Mesendoderm (in vitro differentiated cells): ENCODE measurements around the gene EXOSC5.

Experiments
- DNase-seq: peaks from one replicate; pipeline ENCODE4 v3.0.0; 2013
- H2AK5ac ChIP-seq: 2 replicates; pipeline ENCODE4 v1.6.1; 2013; ENCODE audit warnings: low read length, inconsistent platforms
- H2BK120ac ChIP-seq: 2 replicates; pipeline ENCODE4 v1.6.1; 2013; ENCODE audit warnings: low read depth, mild to moderate bottlenecking, low read length, moderate library complexity, mixed read lengths
- H2BK15ac ChIP-seq: replicated peaks from 2 replicates; pipeline ENCODE4 v1.6.1; 2013; ENCODE audit warnings: low read depth, mild to moderate bottlenecking, moderate library complexity
- H2BK5ac ChIP-seq: 2 replicates; pipeline ENCODE4 v1.6.1; 2013; ENCODE audit warnings: low read length, inconsistent platforms
- H3K18ac ChIP-seq: 2 replicates; pipeline ENCODE4 v1.6.1; 2013; ENCODE audit warnings: mild to moderate bottlenecking, low read length, mixed read lengths
- H3K23ac ChIP-seq: one replicate; pipeline ENCODE4 v1.6.1; 2013; ENCODE audit warnings: low read length
- H3K27ac ChIP-seq: 2 replicates; pipeline ENCODE4 v1.5.1; 2013; ENCODE audit warnings: low read depth, mild to moderate bottlenecking, inconsistent platforms, low read length, moderate library complexity
- H3K27me3 ChIP-seq: 2 replicates; pipeline ENCODE4 v1.6.1; 2013; ENCODE audit warnings: low read length, control low read depth, mild to moderate bottlenecking, inconsistent platforms; ENCODE audit not compliant: insufficient read depth, poor library complexity
- H3K36me3 ChIP-seq: 2 replicates; pipeline ENCODE4 v1.6.1; 2013; ENCODE audit warnings: low read length, inconsistent platforms; ENCODE audit not compliant: control insufficient read depth, insufficient read depth
- H3K4ac ChIP-seq: one replicate; pipeline ENCODE4 v1.6.1; 2013; ENCODE audit warnings: low read depth, mild to moderate bottlenecking, low read length, moderate library complexity
- H3K4me1 ChIP-seq: 2 replicates; pipeline ENCODE4 v1.6.1; 2013; ENCODE audit warnings: low read depth, low read length, inconsistent platforms; ENCODE audit not compliant: control insufficient read depth
- H3K4me2 ChIP-seq: 2 replicates; pipeline ENCODE4 v1.6.1; 2013; ENCODE audit warnings: low read length
- H3K4me3 ChIP-seq: 2 replicates; pipeline ENCODE4 v1.5.1; 2013; ENCODE audit warnings: mild to moderate bottlenecking, low read length
- H3K56ac ChIP-seq: one replicate; pipeline ENCODE4 v1.6.1; 2013; ENCODE audit warnings: low read length
- H3K79me1 ChIP-seq: 2 replicates; pipeline ENCODE4 v1.6.1; 2013; ENCODE audit warnings: low read length, inconsistent platforms
- H3K79me2 ChIP-seq: 2 replicates; pipeline ENCODE4 v1.6.1; 2013; ENCODE audit warnings: mild to moderate bottlenecking, low read length; ENCODE audit not compliant: control insufficient read depth, insufficient read depth
- H3K9ac ChIP-seq: 2 replicates; pipeline ENCODE4 v1.6.1; 2013; ENCODE audit warnings: low read length, inconsistent platforms
- H4K5ac ChIP-seq: one replicate; pipeline ENCODE4 v1.6.1; 2013; ENCODE audit warnings: low read length
- H4K8ac ChIP-seq: one replicate; pipeline ENCODE4 v1.6.1; 2013; ENCODE audit warnings: low read depth, mild to moderate bottlenecking, control low read depth, low read length, moderate library complexity
- WGBS: extraction: QIAGEN DNeasy Blood & Tissue Kit; methylation state at CpG from one replicate; pipeline ENCODE4 v1.1.7; 2013; ENCODE audit warnings: low lambda C conversion rate, missing lambda C conversion rate; ENCODE audit not compliant: insufficient coverage; ENCODE audit errors: extremely low coverage; 5-methylcytosine and 5-hydroxymethylcytosine counted together

EXOSC5 gene

DNA sequence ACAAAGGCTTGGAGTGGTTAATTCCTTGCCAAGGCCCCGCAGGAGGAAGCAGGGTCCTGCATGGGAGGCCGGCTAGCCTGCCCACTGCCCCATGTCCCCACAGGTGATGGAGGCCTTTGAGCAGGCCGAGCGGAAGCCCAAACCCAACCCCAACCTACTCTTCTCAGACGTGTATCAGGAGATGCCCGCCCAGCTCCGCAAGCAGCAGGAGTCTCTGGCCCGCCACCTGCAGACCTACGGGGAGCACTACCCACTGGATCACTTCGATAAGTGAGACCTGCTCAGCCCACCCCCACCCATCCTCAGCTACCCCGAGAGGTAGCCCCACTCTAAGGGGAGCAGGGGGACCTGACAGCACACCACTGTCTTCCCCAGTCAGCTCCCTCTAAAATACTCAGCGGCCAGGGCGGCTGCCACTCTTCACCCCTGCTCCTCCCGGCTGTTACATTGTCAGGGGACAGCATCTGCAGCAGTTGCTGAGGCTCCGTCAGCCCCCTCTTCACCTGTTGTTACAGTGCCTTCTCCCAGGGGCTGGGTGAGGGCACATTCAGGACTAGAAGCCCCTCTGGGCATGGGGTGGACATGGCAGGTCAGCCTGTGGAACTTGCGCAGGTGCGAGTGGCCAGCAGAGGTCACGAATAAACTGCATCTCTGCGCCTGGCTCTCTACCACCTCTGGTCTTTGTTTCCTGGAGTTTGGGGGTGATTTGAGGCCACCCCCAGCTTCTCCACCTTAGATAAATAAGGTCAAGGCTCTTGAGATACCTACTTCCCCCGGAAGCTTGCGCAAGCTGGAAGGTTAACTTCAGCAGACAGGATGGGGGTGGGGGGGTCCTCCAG lies 27.4 kb upstream of the EXOSC5 start:
- H2BK15ac ChIP-seq, result no peak overlapping the region
- H3K4me3 ChIP-seq, result no peak overlapping the region
- H3K56ac ChIP-seq, result no peak overlapping the region
- no peaks in the 10 kb centered on the region for H3K36me3 ChIP-seq
- H3K79me2 ChIP-seq, result no peaks in the 10 kb centered on the region
- H2AK5ac ChIP-seq, result no peak overlapping the region
- H3K27ac ChIP-seq, result no peak overlapping the region
- no peak overlapping the region for H4K5ac ChIP-seq
- no peak overlapping the region for H3K4ac ChIP-seq
- H2BK5ac ChIP-seq, result no peak overlapping the region
- WGBS, result no CpG with 5 or more reads among the region's 21 CpGs
- H2BK120ac ChIP-seq, result no peak overlapping the region
- no peak overlapping the region for H3K23ac ChIP-seq
- H3K4me2 ChIP-seq, result no peak overlapping the region
- H3K27me3 ChIP-seq, result no peaks in the 10 kb centered on the region
- H3K79me1 ChIP-seq, result peaks cover 4% of the 10 kb centered on the region
- peaks cover 3% of the 10 kb centered on the region for H3K4me1 ChIP-seq
- DNase-seq, result no peak
- no peak overlapping the region for H3K9ac ChIP-seq
- no peak overlapping the region for H3K18ac ChIP-seq
- H4K8ac ChIP-seq, result no peak overlapping the region

DNA sequence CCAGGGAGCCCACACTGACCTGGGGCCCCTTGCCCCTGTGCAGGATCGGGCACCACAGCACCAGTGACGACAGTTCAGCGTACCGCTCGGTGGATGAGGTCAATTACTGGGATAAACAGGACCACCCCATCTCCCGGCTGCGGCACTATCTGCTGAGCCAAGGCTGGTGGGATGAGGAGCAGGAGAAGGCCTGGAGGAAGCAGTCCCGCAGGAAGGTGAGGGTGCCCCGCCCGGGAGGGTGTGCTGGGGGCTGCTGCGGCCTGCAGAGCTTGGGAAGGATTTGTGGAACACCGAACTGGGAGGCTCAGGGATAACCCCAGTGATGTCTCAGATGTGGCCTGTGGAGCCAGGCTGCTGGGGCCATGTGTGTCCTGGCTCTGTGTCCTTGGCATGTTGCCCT lies 25.8 kb upstream of the EXOSC5 start:
- Histone ChIP-seq H3K79me1 (peaks cover 4% of the 10 kb centered on the region), H2BK15ac (no peak overlapping the region), H2AK5ac (no peak overlapping the region), H3K56ac (no peak overlapping the region), H3K27ac (no peak overlapping the region), H3K36me3 (no peaks in the 10 kb centered on the region), H3K4me3 (no peak overlapping the region), H2BK120ac (no peak overlapping the region), H3K79me2 (no peaks in the 10 kb centered on the region), H4K8ac (no peak overlapping the region), H3K27me3 (no peaks in the 10 kb centered on the region), H3K4me1 (no peaks in the 10 kb centered on the region), H3K9ac (no peak overlapping the region), H3K18ac (no peak overlapping the region), H3K23ac (no peak overlapping the region), H4K5ac (no peak overlapping the region), H3K4me2 (no peak overlapping the region), H3K4ac (no peak overlapping the region), H2BK5ac (no peak overlapping the region)
- no CpG with 5 or more reads among the region's 12 CpGs for WGBS
- DNase-seq, result no peak

DNA sequence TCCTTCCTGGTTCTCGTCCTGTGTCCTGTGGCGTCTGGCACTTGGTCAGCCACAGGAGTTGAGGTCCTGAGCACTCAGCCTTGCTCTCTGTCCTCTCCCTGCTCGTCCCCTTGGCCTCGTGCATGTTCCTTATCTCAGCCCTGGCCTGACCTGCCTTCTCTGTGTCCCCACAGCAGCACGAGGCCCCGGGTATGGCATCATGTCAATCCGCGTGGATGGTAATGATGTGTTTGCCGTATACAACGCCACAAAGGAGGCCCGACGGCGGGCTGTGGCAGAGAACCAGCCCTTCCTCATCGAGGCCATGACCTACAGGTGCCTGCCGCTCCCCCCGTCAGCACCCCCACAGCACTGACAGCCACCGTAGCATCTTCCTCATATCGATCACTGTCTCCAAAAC lies 25.3 kb upstream of the EXOSC5 start:
- Histone ChIP-seq H3K4me3 (no peak overlapping the region), H2AK5ac (no peak overlapping the region), H3K79me2 (no peaks in the 10 kb centered on the region), H4K8ac (no peak overlapping the region), H2BK15ac (no peak overlapping the region), H3K4ac (no peak overlapping the region), H3K18ac (no peak overlapping the region), H3K9ac (no peak overlapping the region), H3K4me2 (no peak overlapping the region), H3K79me1 (peaks cover 4% of the 10 kb centered on the region), H3K23ac (no peak overlapping the region), H2BK120ac (no peak overlapping the region), H3K36me3 (no peaks in the 10 kb centered on the region), H3K4me1 (no peaks in the 10 kb centered on the region), H2BK5ac (no peak overlapping the region), H4K5ac (no peak overlapping the region), H3K27ac (no peak overlapping the region), H3K56ac (no peak overlapping the region), H3K27me3 (no peaks in the 10 kb centered on the region)
- WGBS, result no CpG with 5 or more reads among the region's 18 CpGs
- DNase-seq, result no peak

DNA sequence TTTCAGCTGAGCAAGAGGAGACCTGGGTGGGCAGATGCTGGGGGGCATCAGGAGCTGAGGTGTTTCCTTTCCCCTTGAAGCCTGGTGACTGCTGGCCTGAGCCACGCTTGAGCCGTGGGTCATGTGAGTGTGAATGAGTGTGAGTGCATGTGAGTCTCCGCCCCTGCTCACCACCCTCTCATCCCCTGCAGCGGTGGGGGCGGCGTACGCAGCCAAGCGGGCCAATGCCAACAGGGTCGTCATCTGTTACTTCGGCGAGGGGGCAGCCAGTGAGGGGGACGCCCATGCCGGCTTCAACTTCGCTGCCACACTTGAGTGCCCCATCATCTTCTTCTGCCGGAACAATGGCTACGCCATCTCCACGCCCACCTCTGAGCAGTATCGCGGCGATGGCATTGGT lies 24.8 kb upstream of the EXOSC5 start:
- Histone ChIP-seq H3K79me2 (no peaks in the 10 kb centered on the region), H3K9ac (no peak overlapping the region), H2BK15ac (no peak overlapping the region), H4K5ac (no peak overlapping the region), H2BK120ac (no peak overlapping the region), H2AK5ac (no peak overlapping the region), H3K23ac (no peak overlapping the region), H3K36me3 (no peaks in the 10 kb centered on the region), H3K27ac (no peak overlapping the region), H3K56ac (no peak overlapping the region), H3K4me3 (no peak overlapping the region), H3K27me3 (no peaks in the 10 kb centered on the region), H4K8ac (no peak overlapping the region), H3K79me1 (peaks cover 4% of the 10 kb centered on the region), H3K4ac (no peak overlapping the region), H2BK5ac (no peak overlapping the region), H3K18ac (no peak overlapping the region), H3K4me2 (no peak overlapping the region), H3K4me1 (no peaks in the 10 kb centered on the region)
- DNase-seq, result no peak
- WGBS, result no CpG with 5 or more reads among the region's 20 CpGs

DNA sequence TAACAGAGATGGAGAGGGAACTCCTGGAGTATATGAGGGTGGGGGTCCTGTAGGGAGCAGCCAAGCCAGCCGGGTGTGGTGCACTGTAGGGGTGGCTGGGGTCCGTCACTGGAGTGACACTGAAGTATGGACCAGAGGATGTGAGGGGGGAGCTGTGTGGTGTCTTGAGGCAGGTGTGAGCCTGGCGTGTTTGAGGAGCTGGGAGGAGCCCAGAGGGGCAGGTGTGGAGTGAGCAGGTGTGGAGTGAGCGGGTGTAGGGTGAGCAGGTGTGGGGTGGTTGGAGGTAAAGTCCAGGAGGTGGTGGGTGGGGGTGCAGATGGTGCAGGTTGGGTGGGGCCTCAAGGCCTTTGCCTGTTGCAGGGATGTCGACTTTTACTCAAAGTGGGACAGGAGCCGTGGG lies 24.2 kb upstream of the EXOSC5 start:
- H3K9ac ChIP-seq, result no peak overlapping the region
- H3K56ac ChIP-seq, result no peak overlapping the region
- no peak overlapping the region for H3K23ac ChIP-seq
- no peaks in the 10 kb centered on the region for H3K36me3 ChIP-seq
- no peak overlapping the region for H3K4me2 ChIP-seq
- no peaks in the 10 kb centered on the region for H3K4me1 ChIP-seq
- no peak overlapping the region for H3K4ac ChIP-seq
- no peak for DNase-seq
- no peak overlapping the region for H3K18ac ChIP-seq
- no peak overlapping the region for H3K4me3 ChIP-seq
- no peak overlapping the region for H2AK5ac ChIP-seq
- no peaks in the 10 kb centered on the region for H3K79me2 ChIP-seq
- WGBS, result no CpG with 5 or more reads among the region's 6 CpGs
- H2BK5ac ChIP-seq, result no peak overlapping the region
- no peak overlapping the region for H2BK15ac ChIP-seq
- H3K27me3 ChIP-seq, result no peaks in the 10 kb centered on the region
- H4K5ac ChIP-seq, result no peak overlapping the region
- H2BK120ac ChIP-seq, result no peak overlapping the region
- no peak overlapping the region for H4K8ac ChIP-seq
- H3K27ac ChIP-seq, result no peak overlapping the region
- H3K79me1 ChIP-seq, result peaks cover 4% of the 10 kb centered on the region
